Neural progenitor cell (in vitro differentiated cells): ENCODE results near the gene ZPBP2. TPM values are rescaled to one million over a fixed set of nuclear protein-coding genes. Genes with fewer than 3 reads are reported as not detected.

Experiments used
- DNase-seq: peaks from one replicate; pipeline ENCODE4 v3.0.0-alpha.2; 2016; ENCODE audit warnings: low spot score
- H2AFZ ChIP-seq: fragments of 200-600 bp; sonication (generic); replicated peaks from 2 replicates; pipeline ENCODE4 v1.6.1; 2016; ENCODE audit warnings: antibody characterized with exemption
- H3F3A ChIP-seq: fragments of 200-600 bp; sonication (generic); 2 replicates; pipeline ENCODE4 v1.6.1; 2016; ENCODE audit warnings: antibody characterized with exemption, low read depth
- H3K27ac ChIP-seq: fragments of 200-600 bp; sonication (generic); 2 replicates; pipeline ENCODE4 v1.5.1; 2016; ENCODE audit warnings: mild to moderate bottlenecking
- H3K27me3 ChIP-seq: fragments of 200-600 bp; sonication (generic); 2 replicates; pipeline ENCODE4 v1.6.1; 2016; ENCODE audit warnings: mild to moderate bottlenecking, moderate library complexity
- H3K36me3 ChIP-seq: fragments of 200-600 bp; sonication (generic); 2 replicates; pipeline ENCODE4 v1.5.1; 2016
- H3K4me1 ChIP-seq: fragments of 200-600 bp; sonication (generic); 2 replicates; pipeline ENCODE4 v1.6.1; 2016; ENCODE audit warnings: mixed run types
- H3K4me2 ChIP-seq: fragments of 200-600 bp; sonication (generic); 2 replicates; pipeline ENCODE4 v1.6.1; 2016
- H3K4me3 ChIP-seq: fragments of 200-600 bp; sonication (generic); 2 replicates; pipeline ENCODE4 v1.5.1; 2016
- H3K79me2 ChIP-seq: fragments of 200-600 bp; sonication (generic); 2 replicates; pipeline ENCODE4 v1.6.1; 2016; ENCODE audit warnings: low read depth
- H3K9ac ChIP-seq: fragments of 200-600 bp; sonication (generic); 2 replicates; pipeline ENCODE4 v1.6.1; 2016
- H3K9me3 ChIP-seq: fragments of 200-600 bp; sonication (generic); 2 replicates; pipeline ENCODE4 v1.5.1; 2016; ENCODE audit warnings: low read depth
- H4K20me1 ChIP-seq: fragments of 200-600 bp; sonication (generic); 2 replicates; pipeline ENCODE4 v1.6.1; 2016; ENCODE audit warnings: low read depth
- H3K27ac Mint-ChIP-seq: 3 replicates; pipeline ENCODE4 v1.8.0; 2021; ENCODE audit warnings: mixed read lengths
- H3K27me3 Mint-ChIP-seq: 2 replicates; pipeline ENCODE4 v1.8.0; 2022; ENCODE audit warnings: low read depth, mild to moderate bottlenecking, inconsistent platforms, moderate library complexity, mixed read lengths; ENCODE audit not compliant: insufficient read depth
- H3K36me3 Mint-ChIP-seq: 3 replicates; pipeline ENCODE4 v1.8.0; 2021; ENCODE audit warnings: mixed read lengths
- H3K4me1 Mint-ChIP-seq: 3 replicates; pipeline ENCODE4 v1.8.0; 2021; ENCODE audit warnings: mixed read lengths
- H3K4me3 Mint-ChIP-seq: 3 replicates; pipeline ENCODE4 v1.8.0; 2021; ENCODE audit warnings: mild to moderate bottlenecking, moderate library complexity, mixed read lengths
- H3K9me3 Mint-ChIP-seq: 3 replicates; pipeline ENCODE4 v1.8.0; 2020; ENCODE audit warnings: mixed read lengths
- CTCF ChIP-seq: fragments of 200-600 bp; sonication (generic); IDR thresholded peaks from 2 replicates; pipeline ENCODE4 v1.5.1; 2017; ENCODE audit warnings: antibody characterized with exemption, mild to moderate bottlenecking
- EZH2 ChIP-seq: fragments of 200-600 bp; sonication (generic); IDR thresholded peaks from 2 replicates; pipeline ENCODE4 v1.6.1; 2017; ENCODE audit warnings: antibody characterized with exemption, mild to moderate bottlenecking, moderate library complexity
- EZH2phosphoT487 ChIP-seq: fragments of 200-600 bp; sonication (generic); IDR thresholded peaks from 2 replicates; pipeline ENCODE4 v1.6.1; 2017; ENCODE audit warnings: antibody characterized with exemption
- small RNA-seq: library from RNA; depleted of rRNA; stranded (forward); fragments of <200 nt; gene quantifications from one replicate; pipeline ENCODE3, GENCODE V24; 2015
- total RNA-seq: library from RNA; depleted of rRNA; stranded (reverse); fragments of >200 nt; gene quantifications from 2 replicates; pipeline ENCODE4 v1.2.3, GENCODE V29; 2015; ENCODE audit warnings: low replicate concordance

The ZPBP2 gene
- total RNA-seq, 1 donor from 2014 or later: not detected

- DNase-seq: no peak
Observed at GRCh38 chr17:39925282-39926134, 57.5 kb downstream of the ZPBP2 start.

DNA sequence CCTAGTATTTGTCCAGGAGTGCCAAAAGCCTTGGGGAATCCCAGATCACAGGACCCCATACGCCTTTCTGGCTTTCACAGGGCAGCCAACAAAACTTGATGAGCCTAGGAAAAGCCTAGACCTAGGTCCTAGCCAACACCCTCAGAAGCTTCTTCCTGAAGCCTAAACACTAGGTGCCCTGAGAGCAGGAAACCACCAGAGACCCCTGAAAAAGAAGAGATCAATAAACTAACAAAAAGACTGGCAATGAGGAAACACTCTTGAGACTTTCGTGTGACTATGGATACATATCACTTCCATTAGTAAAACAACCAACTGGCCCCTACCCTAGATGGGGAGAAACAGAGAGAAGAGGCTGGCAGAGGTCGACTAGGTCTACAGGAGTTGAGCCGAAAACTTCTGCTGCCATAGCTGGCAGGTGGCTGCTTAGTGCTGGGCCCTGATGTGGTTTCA lies 58.2 kb downstream of the ZPBP2 start:
- Histone ChIP-seq H3K9me3 (no peaks in the 10 kb centered on the region), H3K4me3 (peak overlapping the region; percentile 93), H3K27me3 (no peaks in the 10 kb centered on the region), H4K20me1 (peaks cover 29% of the 10 kb centered on the region), H3K79me2 (peaks cover 26% of the 10 kb centered on the region), H3K36me3 (no peaks in the 10 kb centered on the region), H3K4me1 (peaks cover 30% of the 10 kb centered on the region), H2AFZ (no peak overlapping the region), H3K27ac (no peak overlapping the region), H3K4me2 (peak overlapping the region; percentile 87), H3K9ac (no peak overlapping the region), H3F3A (peaks cover 8% of the 10 kb centered on the region)
- Mint-ChIP-seq H3K36me3 (peaks cover 9% of the 10 kb centered on the region), H3K27me3 (peaks cover 5% of the 10 kb centered on the region), H3K27ac (peak overlapping the region; percentile 33), H3K4me1 (peaks cover 30% of the 10 kb centered on the region), H3K4me3 (peak overlapping the region; percentile 94), H3K9me3 (no peaks in the 10 kb centered on the region)
- DNase-seq: no peak
- TF ChIP-seq EZH2phosphoT487 (no peak), EZH2 (no peak), CTCF (no peak)

More at GRCh38 chr17:39925282-39926134, 57.5 kb downstream of the ZPBP2 start:
- H3K9me3 ChIP-seq: no peaks in the 10 kb centered on the region
- peak overlapping the region; percentile 87 for H3K4me2 ChIP-seq
- Mint-ChIP-seq H3K36me3 (peaks cover 9% of the 10 kb centered on the region), H3K4me1 (peaks cover 30% of the 10 kb centered on the region), H3K27me3 (peaks cover 5% of the 10 kb centered on the region), H3K9me3 (no peaks in the 10 kb centered on the region), H3K4me3 (peak overlapping the region; percentile 94), H3K27ac (peak overlapping the region; percentile 33)
- no peak overlapping the region for H3K4me3 ChIP-seq
- TF ChIP-seq EZH2 (no peak), CTCF (no peak), EZH2phosphoT487 (no peak)
- H3K27ac ChIP-seq: no peak overlapping the region
- H3K9ac ChIP-seq: no peak overlapping the region
- no peaks in the 10 kb centered on the region for H3K36me3 ChIP-seq
- peaks cover 29% of the 10 kb centered on the region for H4K20me1 ChIP-seq
- peaks cover 30% of the 10 kb centered on the region for H3K4me1 ChIP-seq
- H2AFZ ChIP-seq: no peak overlapping the region
- no peaks in the 10 kb centered on the region for H3K27me3 ChIP-seq
- H3F3A ChIP-seq: peaks cover 8% of the 10 kb centered on the region
- H3K79me2 ChIP-seq: peaks cover 26% of the 10 kb centered on the region

- Histone ChIP-seq H2AFZ (peak overlapping the region; percentile 94), H3K27ac (no peak overlapping the region), H3K79me2 (peaks cover 26% of the 10 kb centered on the region), H4K20me1 (peaks cover 29% of the 10 kb centered on the region), H3K9me3 (no peaks in the 10 kb centered on the region), H3K27me3 (no peaks in the 10 kb centered on the region), H3F3A (peaks cover 8% of the 10 kb centered on the region), H3K4me2 (peak overlapping the region; percentile 87), H3K4me1 (peaks cover 30% of the 10 kb centered on the region), H3K9ac (peak overlapping the region; percentile 70), H3K36me3 (no peaks in the 10 kb centered on the region), H3K4me3 (peak overlapping the region; percentile 93)
- DNase-seq: peak; percentile 71
- no peak overlapping the region for H3K27ac Mint-ChIP-seq
- H3K27me3 Mint-ChIP-seq: peaks cover 5% of the 10 kb centered on the region
- H3K36me3 Mint-ChIP-seq: peaks cover 9% of the 10 kb centered on the region
- TF ChIP-seq EZH2phosphoT487 (no peak), EZH2 (no peak), CTCF (no peak)
- no peaks in the 10 kb centered on the region for H3K9me3 Mint-ChIP-seq
- H3K4me1 Mint-ChIP-seq: peaks cover 30% of the 10 kb centered on the region
- H3K4me3 Mint-ChIP-seq: peak overlapping the region; percentile 94
Observed at GRCh38 chr17:39926588-39927100, 58.6 kb downstream of the ZPBP2 start.

Small RNA genes within 50 kb of the gene (small RNA-seq; reads per million reads assigned to genes)
- not detected for gene AC090844.1

Other genes starting within 250 kb of the ZPBP2 start
- 0.90 TPM in 1 of 2 replicates, not detected in the other for gene PPP1R1B, start 241.2 kb upstream of the ZPBP2 start, total RNA-seq
- 21.5 and 54.9 TPM in 2 replicates for gene STARD3, start 231.1 kb upstream of the ZPBP2 start, total RNA-seq
- 0.19 and 1.3 TPM in 2 replicates for gene TCAP, start 202.9 kb upstream of the ZPBP2 start, total RNA-seq
- gene PNMT, start 199.7 kb upstream of the ZPBP2 start, total RNA-seq: 0.28 TPM in 1 of 2 replicates, not detected in the other
- 6.6 and 26.1 TPM in 2 replicates for gene PGAP3, start 180.1 kb upstream of the ZPBP2 start, total RNA-seq
- 75.2 and 116 TPM in 2 replicates for gene ERBB2, start 168.1 kb upstream of the ZPBP2 start, total RNA-seq
- gene MIEN1, start 137.7 kb upstream of the ZPBP2 start, total RNA-seq: 20.1 and 27.6 TPM in 2 replicates
- 6.0 and 8.0 TPM in 2 replicates for gene GRB7, start 130.3 kb upstream of the ZPBP2 start, total RNA-seq
- under 0.01 TPM in 1 of 2 replicates, not detected in the other for gene IKZF3, start 3.9 kb upstream of the ZPBP2 start, total RNA-seq
- 15.2 and 20.2 TPM in 2 replicates for gene GSDMB, start 50.4 kb downstream of the ZPBP2 start, total RNA-seq
- 29.3 and 47.1 TPM in 2 replicates for gene ORMDL3, start 59.4 kb downstream of the ZPBP2 start, total RNA-seq
- gene LRRC3C, start 59.5 kb downstream of the ZPBP2 start, total RNA-seq: not detected in 2 replicates
- gene GSDMA, start 94.8 kb downstream of the ZPBP2 start, total RNA-seq: 0.09 TPM in 1 of 2 replicates, not detected in the other
- 71.6 and 131 TPM in 2 replicates for gene PSMD3, start 112.6 kb downstream of the ZPBP2 start, total RNA-seq
- gene CSF3, start 147.2 kb downstream of the ZPBP2 start, total RNA-seq: not detected in 2 replicates
- gene MED24, start 186.2 kb downstream of the ZPBP2 start, total RNA-seq: 64.3 and 109 TPM in 2 replicates
- gene THRA, start 194.8 kb downstream of the ZPBP2 start, total RNA-seq: 14.5 and 20.8 TPM in 2 replicates
- gene NR1D1, start 232.4 kb downstream of the ZPBP2 start, total RNA-seq: 0.24 and 0.87 TPM in 2 replicates